Caco-2 (cell line): ENCODE measurements around the gene SMIM43. TPM values are rescaled to one million over a fixed set of nuclear protein-coding genes. Genes with fewer than 3 reads are reported as not detected.

ENCODE experiments used
- BruUV-seq: library from RNA; stranded (reverse); fragments of 400-500 nt; replicated peaks from 2 replicates; lab custom pipeline; 2021; lab: Mats Ljungman, UMichigan
- CTCF ChIA-PET: fragments of 300-600 bp; sonication (Branson Sonifier 250); formaldehyde crosslinking; loops from one replicate; lab custom pipeline; 2022; ENCODE audit warnings: antibody characterized with exemption; lab: Charles Lee
- POLR2A ChIA-PET: fragments of 300-600 bp; sonication (Branson Sonifier 250); formaldehyde crosslinking; loops from one replicate; lab custom pipeline; 2022; ENCODE audit warnings: antibody characterized with exemption; lab: Charles Lee
- DNase-seq, 2 experiments: peaks; one replicate each; pipeline versions ENCODE4 v3.0.0 to v3.0.0-alpha.2; 2020 to 2022
- H3K27me3 ChIP-seq: replicated peaks from 2 replicates; pipeline ENCODE4 v1.6.0; 2011; ENCODE audit warnings: low read length; ENCODE audit not compliant: control insufficient read depth, insufficient read depth
- H3K36me3 ChIP-seq: 2 replicates; pipeline ENCODE4 v1.5.1; 2011; ENCODE audit warnings: low read length; ENCODE audit not compliant: control insufficient read depth, insufficient read depth
- H3K4me1 ChIP-seq: fragments of 250-450 bp; sonication (Bioruptor Pico); 2 replicates; pipeline ENCODE4 v1.5.1; 2020; ENCODE audit warnings: mild to moderate bottlenecking
- H3K4me3 ChIP-seq: 2 replicates; pipeline ENCODE4 v1.5.1; 2011; ENCODE audit warnings: low read depth, mild to moderate bottlenecking, control low read depth, low read length
- H3K9me3 ChIP-seq: fragments of 250-450 bp; sonication (Bioruptor Pico); 2 replicates; pipeline ENCODE4 v1.5.1; 2020; ENCODE audit warnings: mild to moderate bottlenecking, moderate library complexity
- H3K27ac Mint-ChIP-seq: one replicate; pipeline ENCODE4 v1.8.0; 2022; ENCODE audit warnings: mixed read lengths; ENCODE audit not compliant: unreplicated experiment
- H3K27me3 Mint-ChIP-seq: one replicate; pipeline ENCODE4 v1.8.0; 2022; ENCODE audit warnings: mixed read lengths; ENCODE audit not compliant: insufficient read depth, unreplicated experiment
- H3K36me3 Mint-ChIP-seq: one replicate; pipeline ENCODE4 v1.8.0; 2022; ENCODE audit warnings: mild to moderate bottlenecking, mixed read lengths; ENCODE audit not compliant: insufficient read depth, unreplicated experiment
- H3K4me1 Mint-ChIP-seq: one replicate; pipeline ENCODE4 v1.8.0; 2022; ENCODE audit warnings: low read depth, mixed read lengths; ENCODE audit not compliant: unreplicated experiment
- H3K4me3 Mint-ChIP-seq: one replicate; pipeline ENCODE4 v1.8.0; 2022; ENCODE audit warnings: mild to moderate bottlenecking, moderate library complexity, mixed read lengths; ENCODE audit not compliant: unreplicated experiment
- H3K9me3 Mint-ChIP-seq: one replicate; pipeline ENCODE4 v1.8.0; 2022; ENCODE audit warnings: mixed read lengths; ENCODE audit not compliant: unreplicated experiment
- intact Hi-C: fragments of 100-400 bp; cut with micrococcal nuclease; formaldehyde crosslinking; loops from one replicate; pipeline ENCODE4 v1.10.0; 2022; ENCODE audit not compliant: unreplicated experiment
- total RNA-seq: library from RNA; stranded (reverse); gene quantifications from 2 replicates; pipeline ENCODE4 v1.2.3, GENCODE V29; 2022
- TF ChIP-seq, protein P1 (sequence below), 2 experiments: fragments of 200-600 bp in 1 of 2; IDR thresholded peaks; 1 replicate in 1 of 2; 2 replicates in 1 of 2; pipeline versions ENCODE4 v1.5.1 to v1.8.0; 2011 to 2022; ENCODE audit warnings: antibody characterized with exemption in 1 of 2, control low read depth in 1 of 2, inconsistent platforms in 1 of 2, low read depth in 1 of 2, low read length in 1 of 2, mild to moderate bottlenecking in 1 of 2, moderate library complexity in 1 of 2; ENCODE audit not compliant: insufficient read depth in 1 of 2, severe bottlenecking in 1 of 2, unreplicated experiment in 1 of 2

The SMIM43 gene
- total RNA-seq, 1 experiment from 2014 or later: not detected

DNA sequence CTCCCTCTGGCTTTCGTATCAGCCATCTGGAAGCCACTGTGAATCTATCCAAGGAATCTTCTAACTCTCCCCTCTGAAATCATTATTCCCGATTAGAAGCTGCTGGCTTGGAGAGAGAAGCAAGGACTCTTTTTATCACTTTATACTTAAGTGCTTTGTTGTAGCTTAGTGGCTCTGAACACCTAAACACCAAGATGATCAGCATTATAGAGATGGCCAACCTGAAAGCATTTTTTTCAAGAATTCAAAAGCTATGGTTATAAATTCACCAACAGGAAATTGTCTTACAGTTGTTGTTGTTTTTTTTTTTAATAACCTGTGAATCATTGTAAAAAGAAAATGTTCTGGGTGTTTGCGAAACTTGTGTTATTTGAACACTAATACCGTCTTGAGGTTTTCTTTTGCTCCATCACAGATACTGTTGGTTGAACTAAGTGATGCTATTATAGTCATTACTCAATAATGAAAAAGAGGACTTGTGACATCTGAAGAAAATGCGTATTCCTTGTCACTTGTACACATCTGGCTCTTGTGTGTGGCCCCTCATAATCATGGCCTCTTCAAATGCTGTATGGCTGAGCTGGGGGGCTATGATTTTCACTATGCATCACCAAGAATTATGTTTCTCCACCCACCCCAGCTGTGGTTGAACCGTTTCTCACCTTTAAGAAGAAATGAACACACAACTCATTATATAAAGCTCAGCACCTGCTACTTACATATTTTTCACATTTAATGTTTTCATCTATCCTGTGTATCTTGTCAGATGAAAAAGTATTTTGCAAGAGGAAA, 11.8 kb upstream of the SMIM43 start:
- Histone ChIP-seq H3K36me3 (no peaks in the 10 kb centered on the region), H3K4me3 (no peak overlapping the region), H3K9me3 (no peaks in the 10 kb centered on the region), H3K27me3 (no peaks in the 10 kb centered on the region), H3K4me1 (no peaks in the 10 kb centered on the region)
- Mint-ChIP-seq H3K9me3 (no peaks in the 10 kb centered on the region), H3K27me3 (peaks cover 16% of the 10 kb centered on the region), H3K27ac (no peak overlapping the region), H3K36me3 (no peaks in the 10 kb centered on the region), H3K4me3 (no peak overlapping the region), H3K4me1 (no peaks in the 10 kb centered on the region)
- TF ChIP-seq, protein P1, sequence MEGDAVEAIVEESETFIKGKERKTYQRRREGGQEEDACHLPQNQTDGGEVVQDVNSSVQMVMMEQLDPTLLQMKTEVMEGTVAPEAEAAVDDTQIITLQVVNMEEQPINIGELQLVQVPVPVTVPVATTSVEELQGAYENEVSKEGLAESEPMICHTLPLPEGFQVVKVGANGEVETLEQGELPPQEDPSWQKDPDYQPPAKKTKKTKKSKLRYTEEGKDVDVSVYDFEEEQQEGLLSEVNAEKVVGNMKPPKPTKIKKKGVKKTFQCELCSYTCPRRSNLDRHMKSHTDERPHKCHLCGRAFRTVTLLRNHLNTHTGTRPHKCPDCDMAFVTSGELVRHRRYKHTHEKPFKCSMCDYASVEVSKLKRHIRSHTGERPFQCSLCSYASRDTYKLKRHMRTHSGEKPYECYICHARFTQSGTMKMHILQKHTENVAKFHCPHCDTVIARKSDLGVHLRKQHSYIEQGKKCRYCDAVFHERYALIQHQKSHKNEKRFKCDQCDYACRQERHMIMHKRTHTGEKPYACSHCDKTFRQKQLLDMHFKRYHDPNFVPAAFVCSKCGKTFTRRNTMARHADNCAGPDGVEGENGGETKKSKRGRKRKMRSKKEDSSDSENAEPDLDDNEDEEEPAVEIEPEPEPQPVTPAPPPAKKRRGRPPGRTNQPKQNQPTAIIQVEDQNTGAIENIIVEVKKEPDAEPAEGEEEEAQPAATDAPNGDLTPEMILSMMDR (IDR thresholded peaks at IDR 0.05; ENCODE audit: insufficient read depth in 1 of 2, low read depth in 1 of 2, low read length in 1 of 2, severe bottlenecking in 1 of 2, unreplicated experiment in 1 of 2): no peak
- no TSS peak for BruUV-seq
- intact Hi-C loops: no loop called here
- ChIA-PET POLR2A (no interaction called here), CTCF (interaction anchor here (0.5 kb wide), 1 partner anchor 93 kb away, joined by 4 read pairs; no protein-coding TSS in a partner anchor)
- DNase-seq: no peak

DNA sequence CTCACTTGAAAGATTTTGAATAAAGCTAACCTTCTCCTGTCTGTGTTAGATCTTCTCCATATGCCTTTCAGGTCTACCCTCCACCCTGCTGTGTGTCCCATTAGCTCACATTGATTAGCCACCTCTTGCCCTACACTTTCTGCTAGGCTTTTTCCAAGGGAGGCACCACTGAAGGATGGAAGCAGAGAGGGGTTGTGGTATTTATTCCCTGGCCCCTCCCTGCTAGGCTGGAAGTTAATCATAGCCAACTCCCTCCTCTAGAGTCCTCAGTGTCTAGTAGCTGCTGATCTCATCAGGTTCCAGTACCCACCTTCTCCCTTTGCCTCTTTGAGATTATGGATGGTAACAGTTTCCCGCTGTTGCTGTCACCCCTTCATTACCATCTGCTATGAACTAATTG, 8.9 kb upstream of the SMIM43 start:
- Mint-ChIP-seq H3K4me1 (no peaks in the 10 kb centered on the region), H3K9me3 (no peaks in the 10 kb centered on the region), H3K27ac (no peak overlapping the region), H3K36me3 (no peaks in the 10 kb centered on the region), H3K4me3 (no peak overlapping the region), H3K27me3 (peaks cover 17% of the 10 kb centered on the region)
- TF ChIP-seq, protein P1 (IDR thresholded peaks at IDR 0.05; ENCODE audit: insufficient read depth in 1 of 2, low read depth in 1 of 2, low read length in 1 of 2, severe bottlenecking in 1 of 2, unreplicated experiment in 1 of 2): no peak
- no peaks in the 10 kb centered on the region for H3K4me1 ChIP-seq
- intact Hi-C loops: no loop called here
- POLR2A ChIA-PET: no interaction called here
- DNase-seq: no peak
- H3K9me3 ChIP-seq: no peaks in the 10 kb centered on the region
- CTCF ChIA-PET: no interaction called here
- no peak overlapping the region for H3K4me3 ChIP-seq
- no TSS peak for BruUV-seq
- no peaks in the 10 kb centered on the region for H3K36me3 ChIP-seq
- no peaks in the 10 kb centered on the region for H3K27me3 ChIP-seq

GRCh38 chr4:121771869-121772268, 6.9 kb upstream of the SMIM43 start:
- no peaks in the 10 kb centered on the region for H3K27me3 ChIP-seq
- H3K4me3 Mint-ChIP-seq: no peak overlapping the region
- no peak for DNase-seq
- CTCF ChIA-PET: no interaction called here
- no peaks in the 10 kb centered on the region for H3K4me1 ChIP-seq
- H3K4me3 ChIP-seq: no peak overlapping the region
- no peaks in the 10 kb centered on the region for H3K36me3 Mint-ChIP-seq
- POLR2A ChIA-PET: no interaction called here
- H3K4me1 Mint-ChIP-seq: no peaks in the 10 kb centered on the region
- H3K27me3 Mint-ChIP-seq: peaks cover 19% of the 10 kb centered on the region
- intact Hi-C loops: no loop called here
- H3K9me3 ChIP-seq: no peaks in the 10 kb centered on the region
- TF ChIP-seq, protein P1 (IDR thresholded peaks at IDR 0.05; ENCODE audit: insufficient read depth in 1 of 2, low read depth in 1 of 2, low read length in 1 of 2, severe bottlenecking in 1 of 2, unreplicated experiment in 1 of 2): no peak
- no TSS peak for BruUV-seq
- no peak overlapping the region for H3K27ac Mint-ChIP-seq
- no peaks in the 10 kb centered on the region for H3K36me3 ChIP-seq
- H3K9me3 Mint-ChIP-seq: no peaks in the 10 kb centered on the region
